ENCODE measurements around the gene RERE. TPM values are rescaled to one million over a fixed set of nuclear protein-coding genes. Genes with fewer than 3 reads are reported as not detected.

RERE gene
- total RNA-seq, 1 donor from 2014 or later: 252 TPM

GRCh38 chr1:8552820-8553397 lies 264.5 kb downstream of the RERE start:
- Mint-ChIP-seq H3K9me3 (ENCODE audit: unreplicated experiment) (peaks cover 18% of the 10 kb centered on the region), H3K27me3 (ENCODE audit: unreplicated experiment) (peaks cover 12% of the 10 kb centered on the region), H3K4me1 (ENCODE audit: low read depth, unreplicated experiment) (peaks cover 18% of the 10 kb centered on the region), H3K27ac (ENCODE audit: unreplicated experiment) (peak overlapping the region; percentile 36), H3K4me3 (ENCODE audit: unreplicated experiment) (no peak overlapping the region), H3K36me3 (ENCODE audit: unreplicated experiment) (peaks cover 3% of the 10 kb centered on the region)
- no peak for DNase-seq
- TF ChIP-seq CTCF (IDR thresholded peaks at IDR 0.05; ENCODE audit: partially characterized antibody, unreplicated experiment): no peak

DNA sequence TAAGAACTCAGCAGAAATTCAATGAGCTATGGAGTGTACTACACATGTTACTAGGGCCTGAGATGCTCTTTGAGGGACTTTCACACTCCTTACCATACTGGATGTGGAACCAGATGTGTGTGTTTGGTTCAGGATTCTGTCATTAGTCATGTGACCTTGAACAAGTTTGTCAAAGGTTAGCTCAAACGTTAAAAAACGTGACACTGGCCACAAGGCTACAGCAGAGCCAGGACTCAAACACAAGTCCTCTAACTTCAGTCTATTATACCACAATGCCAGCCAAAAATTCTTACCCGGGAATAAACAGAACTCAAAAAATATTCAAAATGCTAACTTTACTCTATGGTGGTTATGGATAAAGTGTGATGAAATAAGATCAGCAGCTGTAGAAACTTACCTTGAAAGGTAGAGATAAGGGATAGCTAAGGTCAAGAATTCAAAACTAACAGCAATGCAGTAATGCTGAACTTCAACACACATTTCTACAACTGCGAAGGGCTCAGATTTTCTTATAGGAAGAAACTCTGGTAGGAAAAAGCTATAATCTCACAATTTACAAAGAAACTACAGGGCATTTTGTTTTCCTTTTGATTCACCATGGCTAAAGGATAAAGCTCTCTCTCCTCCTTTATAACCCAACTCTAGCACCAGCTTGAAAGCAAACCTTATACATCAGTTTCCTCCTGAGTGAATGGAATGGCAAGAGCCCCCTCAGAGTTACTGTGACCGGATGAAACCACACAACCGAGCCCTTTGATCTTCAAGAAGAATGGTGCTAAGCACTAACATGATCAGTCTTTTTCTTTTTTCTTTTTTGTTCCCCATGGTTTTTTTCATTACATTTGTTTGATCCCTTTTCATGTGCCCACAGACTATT lies 265.6 kb downstream of the RERE start:
- Mint-ChIP-seq H3K27ac (ENCODE audit: unreplicated experiment) (no peak overlapping the region), H3K9me3 (ENCODE audit: unreplicated experiment) (peaks cover 12% of the 10 kb centered on the region), H3K36me3 (ENCODE audit: unreplicated experiment) (peaks cover 3% of the 10 kb centered on the region), H3K4me1 (ENCODE audit: low read depth, unreplicated experiment) (peaks cover 18% of the 10 kb centered on the region), H3K4me3 (ENCODE audit: unreplicated experiment) (no peak overlapping the region), H3K27me3 (ENCODE audit: unreplicated experiment) (peaks cover 12% of the 10 kb centered on the region)
- no peak for DNase-seq
- TF ChIP-seq CTCF (IDR thresholded peaks at IDR 0.05; ENCODE audit: partially characterized antibody, unreplicated experiment): no peak

- no peak overlapping the region for H3K27ac Mint-ChIP-seq (ENCODE audit: unreplicated experiment)
- peaks cover 18% of the 10 kb centered on the region for H3K4me1 Mint-ChIP-seq (ENCODE audit: low read depth, unreplicated experiment)
- DNase-seq: no peak
- no peak overlapping the region for H3K4me3 Mint-ChIP-seq (ENCODE audit: unreplicated experiment)
- H3K27me3 Mint-ChIP-seq (ENCODE audit: unreplicated experiment): peaks cover 12% of the 10 kb centered on the region
- H3K36me3 Mint-ChIP-seq (ENCODE audit: unreplicated experiment): peaks cover 3% of the 10 kb centered on the region
- H3K9me3 Mint-ChIP-seq (ENCODE audit: unreplicated experiment): peaks cover 10% of the 10 kb centered on the region
- TF ChIP-seq CTCF (IDR thresholded peaks at IDR 0.05; ENCODE audit: partially characterized antibody, unreplicated experiment): no peak
Measured at GRCh38 chr1:8551057-8551456, 266.4 kb downstream of the RERE start.

DNA sequence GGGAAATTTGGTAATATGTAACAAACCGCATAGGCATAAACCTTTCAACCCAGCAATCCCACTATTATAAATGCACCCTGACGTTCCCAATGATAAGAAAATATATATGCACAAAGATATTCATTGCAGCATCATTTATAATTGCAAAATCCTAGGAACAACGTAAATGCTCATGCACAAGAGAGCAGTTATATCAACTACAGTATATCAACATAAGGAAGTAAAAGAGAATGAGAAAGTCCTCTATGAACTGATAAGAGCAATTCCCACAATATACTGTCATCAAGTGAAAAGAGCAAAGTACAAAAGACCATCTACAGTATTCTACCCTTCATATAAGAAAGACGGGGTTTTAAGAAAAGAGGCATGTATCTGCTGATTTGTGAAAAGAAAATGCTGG lies 269.6 kb downstream of the RERE start:
- peak overlapping the region; percentile 41 for H3K4me3 Mint-ChIP-seq (ENCODE audit: unreplicated experiment)
- peaks cover 8% of the 10 kb centered on the region for H3K9me3 Mint-ChIP-seq (ENCODE audit: unreplicated experiment)
- H3K36me3 Mint-ChIP-seq (ENCODE audit: unreplicated experiment): peaks cover 10% of the 10 kb centered on the region
- TF ChIP-seq CTCF (IDR thresholded peaks at IDR 0.05; ENCODE audit: partially characterized antibody, unreplicated experiment): no peak
- H3K27me3 Mint-ChIP-seq (ENCODE audit: unreplicated experiment): peaks cover 6% of the 10 kb centered on the region
- H3K4me1 Mint-ChIP-seq (ENCODE audit: low read depth, unreplicated experiment): peaks cover 13% of the 10 kb centered on the region
- DNase-seq: no peak
- H3K27ac Mint-ChIP-seq (ENCODE audit: unreplicated experiment): peak overlapping the region; percentile 36

- Mint-ChIP-seq H3K36me3 (ENCODE audit: unreplicated experiment) (peaks cover 10% of the 10 kb centered on the region), H3K9me3 (ENCODE audit: unreplicated experiment) (peaks cover 6% of the 10 kb centered on the region), H3K27ac (ENCODE audit: unreplicated experiment) (no peak overlapping the region), H3K4me3 (ENCODE audit: unreplicated experiment) (no peak overlapping the region), H3K4me1 (ENCODE audit: low read depth, unreplicated experiment) (peaks cover 2% of the 10 kb centered on the region), H3K27me3 (ENCODE audit: unreplicated experiment) (peaks cover 2% of the 10 kb centered on the region)
- TF ChIP-seq CTCF (IDR thresholded peaks at IDR 0.05; ENCODE audit: partially characterized antibody, unreplicated experiment): no peak
- no peak for DNase-seq
Measured at GRCh38 chr1:8545078-8545477, 272.4 kb downstream of the RERE start.

All from glutamatergic neuron (in vitro differentiated cells).